Neural cell (in vitro differentiated cells): ENCODE measurements around the gene TMEM54. TPM values are rescaled to one million over a fixed set of nuclear protein-coding genes. Genes with fewer than 3 reads are reported as not detected.

ENCODE experiments used
- H2AFZ ChIP-seq: fragments of 200-600, 300-800 bp; sonication (generic), shearing (Covaris generic); 2 replicates; pipeline ENCODE4 v1.6.0; 2014; ENCODE audit warnings: low read depth, mild to moderate bottlenecking, antibody characterized with exemption, low read length, moderate library complexity
- H3F3A ChIP-seq: fragments of 200-600 bp; shearing (Covaris generic); 2 replicates; pipeline ENCODE4 v1.6.1; 2016; ENCODE audit warnings: mild to moderate bottlenecking, moderate library complexity, mixed read lengths, antibody characterized with exemption, low read length; ENCODE audit not compliant: insufficient read depth, poor library complexity, severe bottlenecking
- H3K27ac ChIP-seq: fragments of 200-600, 300-800 bp; sonication (generic), shearing (Covaris generic); 2 replicates; pipeline ENCODE4 v1.5.1; 2014; ENCODE audit warnings: mild to moderate bottlenecking, low read length, moderate library complexity
- H3K27me3 ChIP-seq: fragments of 300-800, 200-600 bp; sonication (generic), shearing (Covaris generic); 2 replicates; pipeline ENCODE4 v1.6.0; 2014; ENCODE audit warnings: mild to moderate bottlenecking, low read depth, low read length, moderate library complexity; ENCODE audit not compliant: insufficient read depth
- H3K36me3 ChIP-seq: fragments of 300-800, 200-600 bp; sonication (generic), shearing (Covaris generic); 2 replicates; pipeline ENCODE4 v1.5.1; 2014; ENCODE audit warnings: mild to moderate bottlenecking, antibody characterized with exemption, low read length, moderate library complexity; ENCODE audit not compliant: insufficient read depth
- H3K4me2 ChIP-seq: fragments of 300-800, 200-600 bp; sonication (generic), shearing (Covaris generic); 2 replicates; pipeline ENCODE4 v1.6.0; 2014; ENCODE audit warnings: mild to moderate bottlenecking, low read length
- H3K4me3 ChIP-seq: fragments of 300-800, 200-600 bp; sonication (generic), shearing (Covaris generic); 2 replicates; pipeline ENCODE4 v1.5.1; 2014; ENCODE audit warnings: mild to moderate bottlenecking, low read length, moderate library complexity
- H3K79me2 ChIP-seq: fragments of 200-600 bp; shearing (Covaris generic); replicated peaks from 2 replicates; pipeline ENCODE4 v1.6.0; 2014; ENCODE audit warnings: mild to moderate bottlenecking, low read length, moderate library complexity; ENCODE audit not compliant: insufficient read depth
- H3K9ac ChIP-seq: fragments of 300-800, 200-600 bp; sonication (generic), shearing (Covaris generic); 2 replicates; pipeline ENCODE4 v1.6.1; 2016; ENCODE audit warnings: mild to moderate bottlenecking, low read length, mixed read lengths
- H3K9me2 ChIP-seq: fragments of 200-600 bp; shearing (Covaris generic); 2 replicates; pipeline ENCODE4 v1.6.1; 2016; ENCODE audit warnings: mild to moderate bottlenecking, low read length, mixed read lengths; ENCODE audit not compliant: insufficient read depth
- H3K9me3 ChIP-seq: fragments of 200-600, 300-800 bp; sonication (generic), shearing (Covaris generic); 2 replicates; pipeline ENCODE4 v1.6.1; 2016; ENCODE audit warnings: mild to moderate bottlenecking, mixed run types, low read length, moderate library complexity, mixed read lengths
- H4K20me1 ChIP-seq: fragments of 200-600 bp; shearing (Covaris generic); 2 replicates; pipeline ENCODE4 v1.6.1; 2016; ENCODE audit warnings: mild to moderate bottlenecking, mixed run types; ENCODE audit not compliant: insufficient read depth
- CTCF ChIP-seq: fragments of 450-650 bp; IDR thresholded peaks from 2 replicates; pipeline ENCODE4 v1.5.1; 2014; ENCODE audit warnings: antibody characterized with exemption, mild to moderate bottlenecking, moderate library complexity; ENCODE audit not compliant: poor library complexity, severe bottlenecking
- EP300 ChIP-seq: fragments of 450-650 bp; conservative IDR thresholded peaks from 2 replicates; pipeline ENCODE4 v1.6.1; 2014; ENCODE audit warnings: antibody characterized with exemption, mild to moderate bottlenecking, moderate library complexity; ENCODE audit not compliant: poor library complexity, severe bottlenecking
- EZH2 ChIP-seq: fragments of 200-600, 300-800 bp; shearing (Covaris generic), sonication (generic); IDR thresholded peaks from 2 replicates; pipeline ENCODE4 v1.6.1; 2014; ENCODE audit warnings: antibody characterized with exemption, low read length, borderline replicate concordance, mild to moderate bottlenecking; ENCODE audit not compliant: insufficient read depth, poor library complexity, severe bottlenecking
- MXI1 ChIP-seq: fragments of 450-650 bp; conservative IDR thresholded peaks from 2 replicates; pipeline ENCODE4 v1.6.1; 2014; ENCODE audit warnings: antibody characterized with exemption, mild to moderate bottlenecking; ENCODE audit not compliant: poor library complexity, severe bottlenecking
- POLR2AphosphoS5 ChIP-seq: IDR thresholded peaks from 2 replicates; pipeline ENCODE4 v1.6.1; 2012
- RAD21 ChIP-seq: fragments of 450-650 bp; conservative IDR thresholded peaks from 2 replicates; pipeline ENCODE4 v1.6.1; 2014; ENCODE audit warnings: antibody characterized with exemption, mild to moderate bottlenecking, moderate library complexity
- REST ChIP-seq: IDR thresholded peaks from 2 replicates; pipeline ENCODE4 v1.6.1; 2012; ENCODE audit warnings: borderline replicate concordance
- SMC3 ChIP-seq: fragments of 450-650 bp; conservative IDR thresholded peaks from 2 replicates; pipeline ENCODE4 v1.6.1; 2014; ENCODE audit warnings: antibody characterized with exemption, mild to moderate bottlenecking, moderate library complexity; ENCODE audit not compliant: poor library complexity
- TAF1 ChIP-seq: IDR thresholded peaks from 2 replicates; pipeline ENCODE4 v1.6.1; 2012; ENCODE audit warnings: low read depth
- polyA plus RNA-seq: library from polyadenylated mRNA; depleted of rRNA; stranded (reverse); fragments of >200 nt; gene quantifications from 2 replicates; pipeline ENCODE4 v1.2.3, GENCODE V29; 2014

Gene TMEM54
- polyA plus RNA-seq, 1 donor from 2014 or later: not detected

- no peaks in the 10 kb centered on the region for H3K79me2 ChIP-seq
- H3K27me3 ChIP-seq: peaks cover 30% of the 10 kb centered on the region
- no peaks in the 10 kb centered on the region for H3K9me3 ChIP-seq
- H2AFZ ChIP-seq: no peak overlapping the region
- H3F3A ChIP-seq: no peaks in the 10 kb centered on the region
- no peak overlapping the region for H3K4me2 ChIP-seq
- H3K9ac ChIP-seq: no peak overlapping the region
- H3K4me3 ChIP-seq: no peak overlapping the region
- H3K27ac ChIP-seq: no peak overlapping the region
- TF ChIP-seq TAF1 (no peak), SMC3 (no peak), EZH2 (no peak), RAD21 (no peak), EP300 (no peak), REST (no peak), MXI1 (no peak), POLR2AphosphoS5 (no peak), CTCF (no peak)
- H3K9me2 ChIP-seq: no peaks in the 10 kb centered on the region
- no peaks in the 10 kb centered on the region for H4K20me1 ChIP-seq
- no peaks in the 10 kb centered on the region for H3K36me3 ChIP-seq
Observed at GRCh38 chr1:32885676-32886003, 15.5 kb downstream of the TMEM54 start.

- H3K27me3 ChIP-seq: peaks cover 30% of the 10 kb centered on the region
Observed at GRCh38 chr1:32884726-32885125, 16.5 kb downstream of the TMEM54 start.

More at GRCh38 chr1:32884726-32885125, 16.5 kb downstream of the TMEM54 start:
- Histone ChIP-seq H3F3A (no peaks in the 10 kb centered on the region), H4K20me1 (no peaks in the 10 kb centered on the region), H2AFZ (no peak overlapping the region), H3K79me2 (no peaks in the 10 kb centered on the region), H3K9me2 (no peaks in the 10 kb centered on the region), H3K36me3 (no peaks in the 10 kb centered on the region), H3K9me3 (no peaks in the 10 kb centered on the region), H3K4me2 (no peak overlapping the region), H3K27ac (no peak overlapping the region), H3K4me3 (no peak overlapping the region), H3K9ac (no peak overlapping the region)
- TF ChIP-seq TAF1 (no peak), CTCF (no peak), POLR2AphosphoS5 (no peak), SMC3 (no peak), RAD21 (no peak), EP300 (no peak), REST (no peak), MXI1 (no peak), EZH2 (no peak)
